Lung (tissue), 12 donors: ENCODE results near the gene MBD1. TPM values are rescaled to one million over a fixed set of nuclear protein-coding genes. Genes with fewer than 3 reads are reported as not detected.

Experiments used
- ATAC-seq: fragments of 200-7000 bp; cut with Tn5 transposase; one replicate; pipeline ENCODE4 v1.9.1; 2020; ENCODE audit warnings: moderate number of reproducible peaks; ENCODE audit not compliant: insufficient read depth, low FRiP score
- DNase-seq, 3 donors: peaks; one replicate each; pipeline ENCODE4 v3.0.0-alpha.2; 2013 to 2017
- H3K27ac ChIP-seq, 2 donors: one replicate each; pipeline ENCODE4 v1.5.1; 2013; ENCODE audit warnings: mild to moderate bottlenecking in 2 of 2, moderate library complexity in 2 of 2, control low read depth in 1 of 2, inconsistent platforms in 1 of 2, low read depth in 1 of 2, low read length in 1 of 2
- H3K27me3 ChIP-seq, 3 donors: one replicate each; pipeline ENCODE4 v1.5.1; 2013; ENCODE audit warnings: low read length in 2 of 3; ENCODE audit not compliant: control insufficient read depth in 3 of 3, insufficient read depth in 3 of 3
- H3K36me3 ChIP-seq, 4 donors: one replicate each; pipeline ENCODE4 v1.5.1; 2013; ENCODE audit warnings: low read length in 4 of 4, mild to moderate bottlenecking in 1 of 4, moderate library complexity in 1 of 4; ENCODE audit not compliant: control insufficient read depth in 4 of 4, insufficient read depth in 4 of 4
- H3K4me1 ChIP-seq, 5 donors: one replicate each; pipeline ENCODE4 v1.5.1; 2013; ENCODE audit warnings: low read length in 5 of 5, mild to moderate bottlenecking in 2 of 5, moderate library complexity in 1 of 5; ENCODE audit not compliant: control insufficient read depth in 5 of 5, insufficient read depth in 5 of 5
- H3K4me3 ChIP-seq: one replicate; pipeline ENCODE4 v1.5.1; 2013; ENCODE audit warnings: mild to moderate bottlenecking, control low read depth, moderate library complexity
- H3K9ac ChIP-seq, 2 donors: one replicate each; pipeline ENCODE4 v1.5.1; 2013; ENCODE audit warnings: low read length in 2 of 2, control low read depth in 1 of 2; ENCODE audit not compliant: insufficient read depth in 1 of 2
- H3K9me3 ChIP-seq, 4 donors: one replicate each; pipeline ENCODE4 v1.5.1; 2013; ENCODE audit warnings: low read length in 3 of 4, mild to moderate bottlenecking in 1 of 4, moderate library complexity in 1 of 4; ENCODE audit not compliant: control insufficient read depth in 4 of 4, insufficient read depth in 3 of 4
- CTCF ChIP-seq: IDR thresholded peaks from 2 replicates; pipeline ENCODE4 v1.5.1; 2012; ENCODE audit warnings: mild to moderate bottlenecking; ENCODE audit errors: control extremely low read depth, extremely low read depth
- WGBS, 2 donors: extraction: QIAGEN DNeasy Blood & Tissue Kit; methylation state at CpG; one replicate each; pipeline ENCODE4 v1.1.7; 2013; 5-methylcytosine and 5-hydroxymethylcytosine counted together
- polyA plus RNA-seq, 2 donors: library from polyadenylated mRNA; stranded (reverse); fragments of 200-250 nt; gene quantifications; one replicate each; pipeline ENCODE4 v1.2.1, GENCODE V29; 2013
- total RNA-seq, 2 donors: library from RNA; depleted of rRNA in 1 of 2; stranded (reverse); fragments of >200 nt in 1 of 2; gene quantifications; one replicate each; pipeline ENCODE4 v1.2.1, GENCODE V29; 2014 to 2021
- donor health status: control.
- donor health status: control.
- donor health status: Bipolar disorder and iron deficiency.
- donor health status: healthy.
- donor health status: DM: yes; HTN: yes; CAD: no.

MBD1 gene
- total and polyA plus RNA-seq, 4 donors = 24.0 to 81.5 (median 59.1) TPM

GRCh38 chr18:50284255-50284885 is 3.0 kb upstream of the MBD1 start:
- H3K9me3 ChIP-seq = no peaks in the 10 kb centered on the region
- H3K9ac ChIP-seq = no peak overlapping the region
- no peak overlapping the region for H3K4me3 ChIP-seq
- H3K27ac ChIP-seq = no peak overlapping the region
- H3K4me1 ChIP-seq = peaks cover 5 to 27% (median 8%) of the 10 kb centered on the region in 5 donors
- 87 to 93% methylated on average over 15 of the region's 15 CpGs for WGBS, 2 donors
- DNase-seq (no peak), ATAC-seq (no peak)
- peaks cover 7 to 38% (median 19%) of the 10 kb centered on the region in 4 donors for H3K36me3 ChIP-seq
- TF ChIP-seq CTCF = no peak
- H3K27me3 ChIP-seq = no peaks in the 10 kb centered on the region

GRCh38 chr18:50283469-50284209 is 2.3 kb upstream of the MBD1 start:
- DNase-seq = no peak
- peaks cover 5 to 27% (median 12%) of the 10 kb centered on the region in 5 donors for H3K4me1 ChIP-seq
- WGBS, 2 donors = 86 to 89% methylated on average over 29 of the region's 29 CpGs

GRCh38 chr18:50282521-50283335 is 1.4 kb upstream of the MBD1 start:
- Histone ChIP-seq H3K9me3 (no peaks in the 10 kb centered on the region), H3K4me3 (no peak overlapping the region), H3K36me3 (peaks cover 7 to 38% (median 25%) of the 10 kb centered on the region in 4 donors), H3K27me3 (no peaks in the 10 kb centered on the region), H3K4me1 (peaks cover 5 to 27% (median 12%) of the 10 kb centered on the region in 5 donors), H3K9ac (no peak overlapping the region), H3K27ac (no peak overlapping the region)
- no peak for DNase-seq
- no peak for ATAC-seq
- 94 to 95% methylated on average over 41 to 42 of the region's 42 CpGs for WGBS, 2 donors
- TF ChIP-seq CTCF = no peak

More at GRCh38 chr18:50283469-50284209, 2.3 kb upstream of the MBD1 start:
- Histone ChIP-seq H3K27me3 (no peaks in the 10 kb centered on the region), H3K27ac (no peak overlapping the region), H3K9ac (no peak overlapping the region), H3K36me3 (peaks cover 7 to 38% (median 24%) of the 10 kb centered on the region in 4 donors), H3K9me3 (no peaks in the 10 kb centered on the region), H3K4me3 (no peak overlapping the region)
- no peak for TF ChIP-seq CTCF
- ATAC-seq = no peak
